Mesenchymal stem cell (in vitro differentiated cells and primary cell): Measurements from ENCODE around the gene ATP8A1.

Source experiments
- DNase-seq: peaks from one replicate; pipeline ENCODE4 v3.0.0-alpha.2; 2013
- H2AFZ ChIP-seq: one replicate; pipeline ENCODE4 v1.6.1; 2013; ENCODE audit warnings: low read depth, mild to moderate bottlenecking, control low read depth, inconsistent platforms, low read length, moderate library complexity
- H2AK5ac ChIP-seq: 2 replicates; pipeline ENCODE4 v1.6.1; 2013; ENCODE audit warnings: low read length, moderate library complexity, mild to moderate bottlenecking, inconsistent platforms; ENCODE audit not compliant: severe bottlenecking
- H2BK120ac ChIP-seq: one replicate; pipeline ENCODE4 v1.6.1; 2013; ENCODE audit warnings: low read depth, mild to moderate bottlenecking, inconsistent platforms, low read length, moderate library complexity
- H2BK12ac ChIP-seq, 2 experiments: one replicate each; pipeline ENCODE4 v1.6.1; 2013; ENCODE audit warnings: inconsistent platforms in 2 of 2, low read length in 2 of 2, mild to moderate bottlenecking in 2 of 2, moderate library complexity in 2 of 2, control low read depth in 1 of 2
- H2BK15ac ChIP-seq: one replicate; pipeline ENCODE4 v1.6.1; 2013; ENCODE audit warnings: mild to moderate bottlenecking, low read depth, inconsistent platforms; ENCODE audit not compliant: poor library complexity, severe bottlenecking
- H2BK5ac ChIP-seq: 2 replicates; pipeline ENCODE4 v1.6.1; 2013; ENCODE audit warnings: low read depth, mild to moderate bottlenecking, low read length, control low read depth, inconsistent platforms; ENCODE audit not compliant: poor library complexity, severe bottlenecking
- H3K14ac ChIP-seq, 2 experiments: one replicate each; pipeline ENCODE4 v1.6.1; 2013; ENCODE audit warnings: inconsistent platforms in 2 of 2, low read length in 2 of 2, control low read depth in 1 of 2, mild to moderate bottlenecking in 1 of 2, moderate library complexity in 1 of 2
- H3K18ac ChIP-seq, 2 experiments: one replicate each; pipeline ENCODE4 v1.6.1; 2013; ENCODE audit warnings: inconsistent platforms in 2 of 2, low read length in 2 of 2, control low read depth in 1 of 2, low read depth in 1 of 2, mild to moderate bottlenecking in 1 of 2
- H3K23ac ChIP-seq, 2 experiments: one replicate each; pipeline ENCODE4 v1.6.1; 2013; ENCODE audit warnings: inconsistent platforms in 2 of 2, low read length in 2 of 2, mild to moderate bottlenecking in 2 of 2, moderate library complexity in 2 of 2, control low read depth in 1 of 2
- H3K27ac ChIP-seq: 2 replicates; pipeline ENCODE4 v1.5.1; 2013; ENCODE audit warnings: mild to moderate bottlenecking, moderate library complexity, low read length, control low read depth, inconsistent platforms; ENCODE audit not compliant: poor library complexity, severe bottlenecking
- H3K27me3 ChIP-seq, 2 experiments: 2 replicates each; pipeline versions ENCODE4 v1.6.1 to v1.7.0; 2013; ENCODE audit warnings: low read length in 2 of 2, mild to moderate bottlenecking in 2 of 2, moderate library complexity in 2 of 2, control low read depth in 1 of 2, inconsistent platforms in 1 of 2; ENCODE audit not compliant: control insufficient read depth in 1 of 2, insufficient read depth in 1 of 2
- H3K36me3 ChIP-seq, 2 experiments: 2 replicates each; pipeline versions ENCODE4 v1.6.1 to v1.7.0; 2013; ENCODE audit warnings: low read length in 2 of 2, control low read depth in 1 of 2, inconsistent platforms in 1 of 2, low read depth in 1 of 2, mild to moderate bottlenecking in 1 of 2; ENCODE audit not compliant: insufficient read depth in 2 of 2, control insufficient read depth in 1 of 2
- H3K4ac ChIP-seq, 2 experiments: one replicate each; pipeline ENCODE4 v1.6.1; 2013; ENCODE audit warnings: inconsistent platforms in 2 of 2, low read length in 2 of 2, mild to moderate bottlenecking in 2 of 2, moderate library complexity in 2 of 2, control low read depth in 1 of 2, low read depth in 1 of 2
- H3K4me1 ChIP-seq: 2 replicates; pipeline ENCODE4 v1.6.1; 2013; ENCODE audit warnings: low read depth, low read length, control low read depth; ENCODE audit not compliant: control insufficient read depth, insufficient read depth
- H3K4me2 ChIP-seq: 2 replicates; pipeline ENCODE4 v1.6.1; 2013; ENCODE audit warnings: low read length, mild to moderate bottlenecking, inconsistent platforms; ENCODE audit not compliant: poor library complexity, severe bottlenecking
- H3K4me3 ChIP-seq, 2 experiments: 2 replicates each; pipeline versions ENCODE4 v1.5.1 to v1.7.0; 2013; ENCODE audit warnings: low read length in 2 of 2, mild to moderate bottlenecking in 2 of 2, control low read depth in 1 of 2, low read depth in 1 of 2; ENCODE audit not compliant: insufficient read depth in 1 of 2
- H3K79me1 ChIP-seq: replicated peaks from 2 replicates; pipeline ENCODE4 v1.6.1; 2013; ENCODE audit warnings: mild to moderate bottlenecking, control low read depth, low read length, inconsistent platforms; ENCODE audit not compliant: poor library complexity, severe bottlenecking
- H3K9ac ChIP-seq: 2 replicates; pipeline ENCODE4 v1.7.0; 2013; ENCODE audit warnings: mild to moderate bottlenecking, low read length, moderate library complexity
- H3K9me3 ChIP-seq: 2 replicates; pipeline ENCODE4 v1.7.0; 2013; ENCODE audit warnings: mild to moderate bottlenecking, low read length; ENCODE audit not compliant: control insufficient read depth
- H4K8ac ChIP-seq: one replicate; pipeline ENCODE4 v1.6.1; 2013; ENCODE audit warnings: inconsistent platforms, mild to moderate bottlenecking, low read length, moderate library complexity
- H4K91ac ChIP-seq: one replicate; pipeline ENCODE4 v1.6.1; 2013; ENCODE audit warnings: mild to moderate bottlenecking, low read length, inconsistent platforms
- WGBS: methylation state at CpG from one replicate; pipeline ENCODE4 v1.1.7; 2013; ENCODE audit warnings: mixed read lengths; 5-methylcytosine and 5-hydroxymethylcytosine counted together

Gene ATP8A1

GRCh38 chr4:42404001-42404400, 252.9 kb downstream of the ATP8A1 start:
- H2BK12ac ChIP-seq: no peak overlapping the region
- H3K23ac ChIP-seq: no peak overlapping the region
- 77% methylated on average over 3 of the region's 6 CpGs for WGBS

GRCh38 chr4:42401171-42401570, 255.7 kb downstream of the ATP8A1 start:
- Histone ChIP-seq H4K91ac (no peak overlapping the region), H3K36me3 (peaks cover 0 to 14% of the 10 kb centered on the region in 2 experiments), H2BK15ac (no peak overlapping the region), H3K27ac (peak overlapping the region; percentile 81), H3K9ac (no peak overlapping the region), H2BK120ac (no peak overlapping the region), H3K4me3 (peak overlapping the region in 1 of 2 experiments; percentile 37), H3K4me2 (peak overlapping the region; percentile 51), H2AK5ac (no peak overlapping the region), H2AFZ (no peak overlapping the region), H4K8ac (no peak overlapping the region), H3K9me3 (no peaks in the 10 kb centered on the region), H3K14ac (no peak overlapping the region), H2BK5ac (no peak overlapping the region), H3K4me1 (peaks cover 8% of the 10 kb centered on the region), H3K23ac (no peak overlapping the region), H3K79me1 (no peaks in the 10 kb centered on the region), H3K27me3 (peaks cover 0 to 47% of the 10 kb centered on the region in 2 experiments), H3K18ac (no peak overlapping the region), H2BK12ac (no peak overlapping the region), H3K4ac (no peak overlapping the region)
- DNase-seq: no peak
- 87% methylated on average over 9 of the region's 9 CpGs for WGBS

More at GRCh38 chr4:42404001-42404400, 252.9 kb downstream of the ATP8A1 start:
- Histone ChIP-seq H3K4ac (no peak overlapping the region), H3K9ac (no peak overlapping the region), H2BK5ac (no peak overlapping the region), H3K27ac (no peak overlapping the region), H2BK120ac (no peak overlapping the region), H3K27me3 (peaks cover 0 to 25% of the 10 kb centered on the region in 2 experiments), H2AK5ac (no peak overlapping the region), H3K36me3 (peaks cover 0 to 14% of the 10 kb centered on the region in 2 experiments), H3K4me1 (peaks cover 7% of the 10 kb centered on the region), H3K79me1 (no peaks in the 10 kb centered on the region), H4K91ac (no peak overlapping the region), H2BK15ac (no peak overlapping the region), H3K4me3 (no peak overlapping the region), H3K4me2 (no peak overlapping the region), H3K9me3 (no peaks in the 10 kb centered on the region), H2AFZ (no peak overlapping the region), H3K14ac (no peak overlapping the region), H4K8ac (no peak overlapping the region), H3K18ac (no peak overlapping the region)
- DNase-seq: no peak

DNA sequence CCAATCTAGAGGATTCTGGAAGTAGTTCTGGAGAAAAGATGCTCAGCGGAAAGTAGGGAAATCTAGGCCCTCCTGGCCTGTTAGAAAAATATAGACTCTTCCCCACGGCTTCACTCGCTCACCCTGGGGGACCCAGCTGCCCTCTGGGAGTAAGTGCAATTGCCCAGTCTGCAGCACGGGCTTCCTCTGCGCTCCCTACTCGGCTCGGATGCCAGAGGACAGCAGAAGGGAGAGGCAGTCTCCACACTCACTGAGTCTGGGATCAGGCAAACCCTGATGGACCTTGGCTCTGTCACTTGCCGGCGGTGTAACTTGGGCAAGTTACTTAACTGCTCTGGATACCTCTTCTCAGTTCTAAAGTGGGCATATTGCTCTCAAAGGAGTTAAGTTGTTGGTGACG, 257.5 kb downstream of the ATP8A1 start:
- peak overlapping the region in 1 of 2 experiments; percentile 83 for H3K4me3 ChIP-seq
- peaks cover 0 to 65% of the 10 kb centered on the region in 2 experiments for H3K27me3 ChIP-seq
- peak overlapping the region; percentile 51 for H3K4me2 ChIP-seq
- H2AFZ ChIP-seq: no peak overlapping the region
- peaks cover 8% of the 10 kb centered on the region for H3K4me1 ChIP-seq
- H3K36me3 ChIP-seq: peaks cover 0 to 14% of the 10 kb centered on the region in 2 experiments
- peak overlapping the region; percentile 81 for H3K27ac ChIP-seq
- WGBS: 23% methylated on average over 10 of the region's 10 CpGs
- H3K14ac ChIP-seq: no peak overlapping the region
- H2BK120ac ChIP-seq: no peak overlapping the region
- H2BK5ac ChIP-seq: no peak overlapping the region
- no peak overlapping the region for H3K18ac ChIP-seq
- no peak overlapping the region for H4K8ac ChIP-seq
- no peak overlapping the region for H2AK5ac ChIP-seq
- no peaks in the 10 kb centered on the region for H3K79me1 ChIP-seq
- H3K23ac ChIP-seq: no peak overlapping the region
- H2BK15ac ChIP-seq: no peak overlapping the region
- DNase-seq: no peak
- no peak overlapping the region for H4K91ac ChIP-seq
- no peak overlapping the region for H3K9ac ChIP-seq
- no peaks in the 10 kb centered on the region for H3K9me3 ChIP-seq
- no peak overlapping the region for H2BK12ac ChIP-seq
- H3K4ac ChIP-seq: no peak overlapping the region

DNA sequence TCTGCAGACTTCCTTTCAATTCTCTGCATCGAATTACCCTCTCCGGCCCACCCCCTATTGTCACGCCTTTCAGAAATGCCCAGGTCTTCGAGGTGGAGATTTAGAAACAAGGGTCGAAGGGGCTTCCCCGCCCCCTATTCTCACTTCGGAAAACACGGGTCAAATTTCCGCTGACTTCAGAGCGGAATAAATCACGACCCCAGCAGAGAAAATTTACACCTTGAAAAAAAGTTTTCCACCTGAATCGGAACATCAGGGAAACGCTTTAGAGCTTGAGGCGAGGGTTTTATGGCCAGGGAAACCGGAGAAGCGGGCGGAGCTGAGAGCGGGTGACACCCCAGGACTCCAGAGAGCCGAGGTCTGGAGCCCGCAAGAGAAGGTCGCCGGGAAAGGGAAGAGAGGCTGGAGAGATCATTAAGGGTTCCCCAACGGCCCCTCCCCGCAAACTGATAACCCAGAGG, 258.0 kb downstream of the ATP8A1 start:
- H2AFZ ChIP-seq: no peak overlapping the region
- peak overlapping the region; percentile 81 for H3K27ac ChIP-seq
- no peak overlapping the region for H3K23ac ChIP-seq
- H3K4me2 ChIP-seq: peak overlapping the region; percentile 44
- H4K91ac ChIP-seq: no peak overlapping the region
- no peak overlapping the region for H2BK120ac ChIP-seq
- peaks cover 8% of the 10 kb centered on the region for H3K4me1 ChIP-seq
- peak overlapping the region; percentile 91 for H2BK5ac ChIP-seq
- H3K9ac ChIP-seq: no peak overlapping the region
- no peak overlapping the region for H2AK5ac ChIP-seq
- H3K4ac ChIP-seq: no peak overlapping the region
- no peaks in the 10 kb centered on the region for H3K9me3 ChIP-seq
- no peak overlapping the region for H4K8ac ChIP-seq
- H3K4me3 ChIP-seq: peak overlapping the region; percentile 75 to 83
- H3K27me3 ChIP-seq: peaks cover 0 to 65% of the 10 kb centered on the region in 2 experiments
- H3K79me1 ChIP-seq: peaks cover 2% of the 10 kb centered on the region
- no peak overlapping the region for H2BK12ac ChIP-seq
- no peak overlapping the region for H2BK15ac ChIP-seq
- WGBS: 2% methylated on average over 24 of the region's 24 CpGs
- H3K18ac ChIP-seq: no peak overlapping the region
- no peak for DNase-seq
- H3K14ac ChIP-seq: no peak overlapping the region
- H3K36me3 ChIP-seq: peaks cover 0 to 12% of the 10 kb centered on the region in 2 experiments
